SK-N-SH (cell line): ENCODE measurements around the gene ANKRD11. TPM values are rescaled to one million over a fixed set of nuclear protein-coding genes. Genes with fewer than 3 reads are reported as not detected.

ENCODE experiments used
- CTCF ChIA-PET: fragments of 300-600, 350-600 bp; formaldehyde crosslinking; extraction: SDS; loops from one replicate; lab custom pipeline; 2021; lab: Yijun Ruan, JAX
- POLR2A ChIA-PET: fragments of 350-600 bp; sonication (Branson Sonifier 250); formaldehyde crosslinking; extraction: SDS; loops from one replicate; lab custom pipeline; 2020; ENCODE audit warnings: antibody characterized with exemption, inconsistent platforms; lab: Yijun Ruan, JAX
- DNase-seq: peaks from one replicate; pipeline ENCODE4 v3.0.0; 2012
- H2AFZ ChIP-seq: fragments of 200-600 bp; sonication (generic); 2 replicates; pipeline ENCODE4 v1.8.1; 2016; ENCODE audit warnings: antibody characterized with exemption, mild to moderate bottlenecking, low read depth
- H3F3A ChIP-seq: fragments of 200-600 bp; sonication (generic); replicated peaks from 2 replicates; pipeline ENCODE3; 2016; ENCODE audit warnings: antibody characterized with exemption, mild to moderate bottlenecking; ENCODE audit not compliant: insufficient read depth
- H3K27ac ChIP-seq, 2 experiments: fragments of 200-500 bp in 1 of 2; fragments of 200-600 bp in 1 of 2; sonication (Bioruptor generic) in 1 of 2; sonication (generic), shearing (Covaris generic) in 1 of 2; 2 replicates each; pipeline versions ENCODE4 v1.5.1 to v1.6.1; 2014 to 2016; ENCODE audit warnings: low read depth in 2 of 2, inconsistent platforms in 1 of 2, low read length in 1 of 2, mild to moderate bottlenecking in 1 of 2, mixed read lengths in 1 of 2
- H3K27me3 ChIP-seq: fragments of 200-600 bp; sonication (generic), shearing (Covaris generic); 2 replicates; pipeline ENCODE4 v1.6.1; 2016; ENCODE audit warnings: mixed run types; ENCODE audit not compliant: insufficient read depth
- H3K36me3 ChIP-seq, 2 experiments: fragments of 200-500 bp in 1 of 2; fragments of 200-600 bp in 1 of 2; sonication (Bioruptor generic) in 1 of 2; sonication (generic) in 1 of 2; replicated peaks in 1 of 2; 2 replicates each; pipeline versions ENCODE3 to v1.5.1; 2014 to 2016; ENCODE audit warnings: low read length in 1 of 2, mild to moderate bottlenecking in 1 of 2; ENCODE audit not compliant: insufficient read depth in 2 of 2, control insufficient read depth in 1 of 2
- H3K4me1 ChIP-seq, 2 experiments: fragments of 200-500 bp in 1 of 2; fragments of 200-600 bp in 1 of 2; sonication (Bioruptor generic) in 1 of 2; sonication (generic), shearing (Covaris generic) in 1 of 2; 2 replicates each; pipeline versions ENCODE4 v1.5.1 to v1.6.1; 2014 to 2016; ENCODE audit warnings: low read depth in 1 of 2, low read length in 1 of 2, mixed run types in 1 of 2; ENCODE audit not compliant: insufficient read depth in 2 of 2, control insufficient read depth in 1 of 2
- H3K4me2 ChIP-seq: fragments of 200-600 bp; sonication (generic), shearing (Covaris generic); 2 replicates; pipeline ENCODE4 v1.6.1; 2017; ENCODE audit warnings: mixed run types
- H3K4me3 ChIP-seq, 2 experiments: fragments of 200-500 bp in 1 of 2; fragments of 200-600 bp in 1 of 2; sonication (Bioruptor generic) in 1 of 2; sonication (generic), shearing (Covaris generic) in 1 of 2; 2 replicates each; pipeline versions ENCODE4 v1.5.1 to v1.8.1; 2014 to 2016; ENCODE audit warnings: low read depth in 2 of 2, inconsistent platforms in 1 of 2, low read length in 1 of 2, mild to moderate bottlenecking in 1 of 2, mixed read lengths in 1 of 2, moderate library complexity in 1 of 2
- H3K79me2 ChIP-seq: fragments of 200-600 bp; sonication (generic); 2 replicates; pipeline ENCODE4 v1.8.1; 2017; ENCODE audit warnings: mild to moderate bottlenecking; ENCODE audit not compliant: insufficient read depth
- H3K9ac ChIP-seq: fragments of 200-600 bp; sonication (generic); 2 replicates; pipeline ENCODE4 v1.6.1; 2017; ENCODE audit warnings: mixed run types
- H3K9me2 ChIP-seq: fragments of 200-600 bp; sonication (generic); 2 replicates; pipeline ENCODE4 v1.6.1; 2017; ENCODE audit warnings: mixed run types
- H3K9me3 ChIP-seq: fragments of 200-600 bp; sonication (generic); 2 replicates; pipeline ENCODE4 v1.6.1; 2017; ENCODE audit warnings: mixed run types, mild to moderate bottlenecking, moderate library complexity
- H4K20me1 ChIP-seq: fragments of 200-600 bp; sonication (generic); 2 replicates; pipeline ENCODE4 v1.6.1; 2017; ENCODE audit warnings: mild to moderate bottlenecking, mixed run types; ENCODE audit not compliant: insufficient read depth
- CHD2 ChIP-seq: fragments of 150-350 bp; IDR thresholded peaks from 2 replicates; pipeline ENCODE4 v1.6.1; 2018; ENCODE audit warnings: low read length; ENCODE audit not compliant: partially characterized antibody
- EP300 ChIP-seq, 2 experiments: IDR thresholded peaks; 2 replicates each; pipeline versions ENCODE4 v1.4.0 to v1.6.1; 2012; ENCODE audit warnings: borderline replicate concordance in 1 of 2, low read depth in 1 of 2, low read length in 1 of 2
- FOXM1 ChIP-seq: IDR thresholded peaks from 2 replicates; pipeline ENCODE4 v1.4.0; 2012; ENCODE audit warnings: low read depth, mild to moderate bottlenecking
- GABPA ChIP-seq: IDR thresholded peaks from 2 replicates; pipeline ENCODE4 v1.4.0; 2012; ENCODE audit warnings: low read depth, mild to moderate bottlenecking
- JUND ChIP-seq: IDR thresholded peaks from 2 replicates; pipeline ENCODE4 v1.4.0; 2012
- MEF2A ChIP-seq: IDR thresholded peaks from 2 replicates; pipeline ENCODE4 v1.4.0; 2012; ENCODE audit warnings: low read depth, borderline replicate concordance
- NFIC ChIP-seq: IDR thresholded peaks from 2 replicates; pipeline ENCODE4 v1.4.0; 2012; ENCODE audit warnings: borderline replicate concordance
- NRF1 ChIP-seq: IDR thresholded peaks from 2 replicates; pipeline ENCODE4 v1.6.1; 2012; ENCODE audit warnings: low read depth, mild to moderate bottlenecking, low read length
- POLR2AphosphoS5 ChIP-seq: IDR thresholded peaks from 2 replicates; pipeline ENCODE4 v1.6.1; 2012; ENCODE audit warnings: low read depth, low read length
- RAD21 ChIP-seq: IDR thresholded peaks from 2 replicates; pipeline ENCODE4 v1.6.1; 2012; ENCODE audit warnings: mild to moderate bottlenecking, low read length
- RCOR1 ChIP-seq: fragments of 150-350 bp; IDR thresholded peaks from 2 replicates; pipeline ENCODE4 v1.6.1; 2017; ENCODE audit warnings: antibody characterized with exemption, low read length
- RXRA ChIP-seq: IDR thresholded peaks from 2 replicates; pipeline ENCODE4 v1.4.0; 2012; ENCODE audit warnings: low read depth, mild to moderate bottlenecking, borderline replicate concordance
- TAF1 ChIP-seq: IDR thresholded peaks from 2 replicates; pipeline ENCODE4 v1.6.1; 2012; ENCODE audit warnings: low read depth, mild to moderate bottlenecking, low read length, moderate library complexity, borderline replicate concordance
- TCF12 ChIP-seq: IDR thresholded peaks from 2 replicates; pipeline ENCODE4 v1.4.0; 2012
- WGBS: methylation state at CpG from one replicate; pipeline ENCODE4 v1.1.6; 2017; ENCODE audit warnings: low lambda C conversion rate; 5-methylcytosine and 5-hydroxymethylcytosine counted together
- polyA plus RNA-seq, 3 experiments: library from polyadenylated mRNA; depleted of rRNA; stranded (reverse); fragments of >200 nt; gene quantifications; 2 replicates each; pipeline ENCODE4 v1.2.3, GENCODE V29; 2012
- TF ChIP-seq, protein P1 (sequence below): fragments of 150-350 bp; IDR thresholded peaks from 2 replicates; pipeline ENCODE4 v1.6.1; 2016; ENCODE audit warnings: mild to moderate bottlenecking, low read depth, low read length
- TF ChIP-seq, protein P2 (sequence below): IDR thresholded peaks from 2 replicates; pipeline ENCODE4 v1.4.0; 2012; ENCODE audit warnings: low read depth, borderline replicate concordance
- TF ChIP-seq, protein P3 (sequence below): IDR thresholded peaks from 2 replicates; pipeline ENCODE4 v1.6.1; 2012; ENCODE audit warnings: mild to moderate bottlenecking, low read depth, low read length, moderate library complexity
- TF ChIP-seq, protein P4 (sequence below): IDR thresholded peaks from 2 replicates; pipeline ENCODE4 v1.4.0; 2012; ENCODE audit warnings: low read depth, borderline replicate concordance

Gene ANKRD11
- polyA plus RNA-seq, 1 of the 3 experiments (the other 2 are of a cell fraction), result 50.2 TPM

DNA sequence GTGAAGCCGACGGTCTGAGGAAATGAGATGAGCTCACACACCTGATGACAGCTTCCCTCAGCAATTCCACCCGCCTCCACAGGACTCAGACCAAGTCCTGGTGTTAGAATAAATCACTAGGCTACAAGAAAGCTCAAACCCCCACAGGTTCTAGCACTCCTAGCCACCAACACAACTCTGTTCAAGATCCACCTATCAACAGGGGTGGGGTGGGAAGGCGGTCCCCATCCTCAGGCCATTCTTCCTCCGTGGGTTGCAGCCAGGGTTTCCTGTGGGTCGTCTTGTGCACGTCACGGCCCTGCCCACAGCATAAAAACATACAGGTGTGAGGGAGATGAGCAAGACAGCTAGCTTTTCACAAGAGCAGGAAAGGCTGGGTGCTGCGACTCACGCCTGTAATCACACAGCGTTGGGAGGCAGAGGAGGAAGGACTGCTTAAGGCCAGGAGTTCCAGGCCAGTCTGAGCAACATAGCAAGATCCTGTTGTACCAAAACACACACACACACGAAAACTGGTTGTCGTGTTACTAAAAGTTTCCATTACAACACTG, 81.1 kb downstream of the ANKRD11 start:
- ChIA-PET POLR2A (interaction anchor here (0.7 kb wide), 1 partner anchor 81 kb away, joined by 3 read pairs; the partner anchor contains the start of gene ANKRD11), CTCF (interaction anchor here (1.0 to 1.8 kb wide), 2 partner anchors 64 to 100 kb away, joined by 3 to 5 read pairs; no protein-coding TSS in a partner anchor)
- peak overlapping the region in 1 of 2 experiments; percentile 7; a peak in 2 of 4 replicates for H3K27ac ChIP-seq
- H3K9me3 ChIP-seq, result no peaks in the 10 kb centered on the region
- H3K9me2 ChIP-seq, result no peaks in the 10 kb centered on the region
- H3K4me1 ChIP-seq, result peaks cover 29 to 68% of the 10 kb centered on the region in 2 experiments
- DNase-seq, result no peak
- no peak overlapping the region for H2AFZ ChIP-seq
- H3K27me3 ChIP-seq, result no peaks in the 10 kb centered on the region
- WGBS, result 78% methylated on average over 13 of the region's 13 CpGs
- TF ChIP-seq, protein P1, sequence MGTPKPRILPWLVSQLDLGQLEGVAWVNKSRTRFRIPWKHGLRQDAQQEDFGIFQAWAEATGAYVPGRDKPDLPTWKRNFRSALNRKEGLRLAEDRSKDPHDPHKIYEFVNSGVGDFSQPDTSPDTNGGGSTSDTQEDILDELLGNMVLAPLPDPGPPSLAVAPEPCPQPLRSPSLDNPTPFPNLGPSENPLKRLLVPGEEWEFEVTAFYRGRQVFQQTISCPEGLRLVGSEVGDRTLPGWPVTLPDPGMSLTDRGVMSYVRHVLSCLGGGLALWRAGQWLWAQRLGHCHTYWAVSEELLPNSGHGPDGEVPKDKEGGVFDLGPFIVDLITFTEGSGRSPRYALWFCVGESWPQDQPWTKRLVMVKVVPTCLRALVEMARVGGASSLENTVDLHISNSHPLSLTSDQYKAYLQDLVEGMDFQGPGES, result no peak
- TF ChIP-seq CHD2 (no peak), RCOR1 (no peak), MEF2A (no peak), RAD21 (no peak), TCF12 (no peak), NRF1 (no peak), EP300 (IDR thresholded peaks at IDR 0.05; ENCODE audit: borderline replicate concordance in 1 of 2, low read depth in 1 of 2, low read length in 1 of 2) (no peak)
- TF ChIP-seq, protein P2, sequence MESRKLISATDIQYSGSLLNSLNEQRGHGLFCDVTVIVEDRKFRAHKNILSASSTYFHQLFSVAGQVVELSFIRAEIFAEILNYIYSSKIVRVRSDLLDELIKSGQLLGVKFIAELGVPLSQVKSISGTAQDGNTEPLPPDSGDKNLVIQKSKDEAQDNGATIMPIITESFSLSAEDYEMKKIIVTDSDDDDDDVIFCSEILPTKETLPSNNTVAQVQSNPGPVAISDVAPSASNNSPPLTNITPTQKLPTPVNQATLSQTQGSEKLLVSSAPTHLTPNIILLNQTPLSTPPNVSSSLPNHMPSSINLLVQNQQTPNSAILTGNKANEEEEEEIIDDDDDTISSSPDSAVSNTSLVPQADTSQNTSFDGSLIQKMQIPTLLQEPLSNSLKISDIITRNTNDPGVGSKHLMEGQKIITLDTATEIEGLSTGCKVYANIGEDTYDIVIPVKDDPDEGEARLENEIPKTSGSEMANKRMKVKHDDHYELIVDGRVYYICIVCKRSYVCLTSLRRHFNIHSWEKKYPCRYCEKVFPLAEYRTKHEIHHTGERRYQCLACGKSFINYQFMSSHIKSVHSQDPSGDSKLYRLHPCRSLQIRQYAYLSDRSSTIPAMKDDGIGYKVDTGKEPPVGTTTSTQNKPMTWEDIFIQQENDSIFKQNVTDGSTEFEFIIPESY, result no peak
- peaks cover 14% of the 10 kb centered on the region for H3F3A ChIP-seq
- 0 out of 2 replicates have a peak overlapping the region, but pooled peaks have one; percentile 41 for H3K4me2 ChIP-seq
- H4K20me1 ChIP-seq, result peaks cover 100% of the 10 kb centered on the region
- H3K9ac ChIP-seq, result no peak overlapping the region
- no peaks in the 10 kb centered on the region for H3K36me3 ChIP-seq
- peaks cover 95% of the 10 kb centered on the region for H3K79me2 ChIP-seq
- H3K4me3 ChIP-seq, result no peak overlapping the region; a peak in 1 of 4 replicates

DNA sequence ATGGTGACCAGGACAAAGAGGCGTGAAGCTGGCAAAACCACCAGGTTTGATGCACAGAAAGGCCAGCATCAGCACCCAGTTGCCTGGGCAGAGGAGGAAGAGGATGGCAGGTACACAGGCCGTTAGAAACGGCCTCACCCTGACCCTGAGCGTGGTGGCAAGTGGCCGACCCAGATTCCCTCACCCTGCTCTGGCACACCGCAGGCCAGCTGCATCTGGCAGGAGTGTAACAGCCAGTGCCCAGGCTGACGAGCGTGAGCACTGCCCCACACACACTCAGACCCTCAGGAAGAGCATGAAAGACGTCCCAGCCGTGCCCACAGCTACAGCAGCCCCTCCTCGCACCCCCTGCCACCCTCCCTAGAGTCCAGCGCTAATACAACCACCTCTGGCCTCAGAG, 82.0 kb downstream of the ANKRD11 start:
- Histone ChIP-seq H3K79me2 (peaks cover 95% of the 10 kb centered on the region), H3K36me3 (no peaks in the 10 kb centered on the region), H3K4me2 (no peak overlapping the region), H3K27me3 (no peaks in the 10 kb centered on the region), H2AFZ (no peak overlapping the region), H3K27ac (peak overlapping the region in 1 of 2 experiments; percentile 44; a peak in 1 of 4 replicates), H3K4me3 (no peak overlapping the region), H3F3A (peaks cover 14% of the 10 kb centered on the region), H3K9ac (no peak overlapping the region), H3K4me1 (peaks cover 32 to 71% of the 10 kb centered on the region in 2 experiments), H3K9me2 (no peaks in the 10 kb centered on the region), H3K9me3 (no peaks in the 10 kb centered on the region), H4K20me1 (peaks cover 100% of the 10 kb centered on the region)
- WGBS, result 72% methylated on average over 10 of the region's 12 CpGs
- CTCF ChIA-PET, result interaction anchor here (1.0 to 1.3 kb wide), 3 partner anchors 41 to 63 kb away, joined by 3 read pairs; no protein-coding TSS in a partner anchor
- TF ChIP-seq, protein P3, sequence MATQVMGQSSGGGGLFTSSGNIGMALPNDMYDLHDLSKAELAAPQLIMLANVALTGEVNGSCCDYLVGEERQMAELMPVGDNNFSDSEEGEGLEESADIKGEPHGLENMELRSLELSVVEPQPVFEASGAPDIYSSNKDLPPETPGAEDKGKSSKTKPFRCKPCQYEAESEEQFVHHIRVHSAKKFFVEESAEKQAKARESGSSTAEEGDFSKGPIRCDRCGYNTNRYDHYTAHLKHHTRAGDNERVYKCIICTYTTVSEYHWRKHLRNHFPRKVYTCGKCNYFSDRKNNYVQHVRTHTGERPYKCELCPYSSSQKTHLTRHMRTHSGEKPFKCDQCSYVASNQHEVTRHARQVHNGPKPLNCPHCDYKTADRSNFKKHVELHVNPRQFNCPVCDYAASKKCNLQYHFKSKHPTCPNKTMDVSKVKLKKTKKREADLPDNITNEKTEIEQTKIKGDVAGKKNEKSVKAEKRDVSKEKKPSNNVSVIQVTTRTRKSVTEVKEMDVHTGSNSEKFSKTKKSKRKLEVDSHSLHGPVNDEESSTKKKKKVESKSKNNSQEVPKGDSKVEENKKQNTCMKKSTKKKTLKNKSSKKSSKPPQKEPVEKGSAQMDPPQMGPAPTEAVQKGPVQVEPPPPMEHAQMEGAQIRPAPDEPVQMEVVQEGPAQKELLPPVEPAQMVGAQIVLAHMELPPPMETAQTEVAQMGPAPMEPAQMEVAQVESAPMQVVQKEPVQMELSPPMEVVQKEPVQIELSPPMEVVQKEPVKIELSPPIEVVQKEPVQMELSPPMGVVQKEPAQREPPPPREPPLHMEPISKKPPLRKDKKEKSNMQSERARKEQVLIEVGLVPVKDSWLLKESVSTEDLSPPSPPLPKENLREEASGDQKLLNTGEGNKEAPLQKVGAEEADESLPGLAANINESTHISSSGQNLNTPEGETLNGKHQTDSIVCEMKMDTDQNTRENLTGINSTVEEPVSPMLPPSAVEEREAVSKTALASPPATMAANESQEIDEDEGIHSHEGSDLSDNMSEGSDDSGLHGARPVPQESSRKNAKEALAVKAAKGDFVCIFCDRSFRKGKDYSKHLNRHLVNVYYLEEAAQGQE, result no peak
- TF ChIP-seq EP300 (IDR thresholded peaks at IDR 0.05; ENCODE audit: borderline replicate concordance in 1 of 2, low read depth in 1 of 2, low read length in 1 of 2) (no peak), FOXM1 (no peak), CHD2 (no peak), JUND (no peak), GABPA (no peak), NFIC (no peak), RXRA (no peak), TAF1 (no peak), POLR2AphosphoS5 (no peak)
- TF ChIP-seq, protein P4, sequence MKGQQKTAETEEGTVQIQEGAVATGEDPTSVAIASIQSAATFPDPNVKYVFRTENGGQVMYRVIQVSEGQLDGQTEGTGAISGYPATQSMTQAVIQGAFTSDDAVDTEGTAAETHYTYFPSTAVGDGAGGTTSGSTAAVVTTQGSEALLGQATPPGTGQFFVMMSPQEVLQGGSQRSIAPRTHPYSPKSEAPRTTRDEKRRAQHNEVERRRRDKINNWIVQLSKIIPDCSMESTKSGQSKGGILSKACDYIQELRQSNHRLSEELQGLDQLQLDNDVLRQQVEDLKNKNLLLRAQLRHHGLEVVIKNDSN, result no peak
- POLR2A ChIA-PET, result no interaction called here
- no peak for DNase-seq
